Colonic mucosa (tissue), 4 donors: ENCODE measurements around the gene DBNDD1. TPM values are rescaled to one million over a fixed set of nuclear protein-coding genes. Genes with fewer than 3 reads are reported as not detected.

ENCODE experiments used
- DNase-seq: peaks from one replicate; pipeline ENCODE4 v3.0.0-alpha.2; 2020
- H3K27ac ChIP-seq: fragments of 200-600 bp; one replicate; pipeline ENCODE4 v1.8.0; 2021
- H3K27me3 ChIP-seq: fragments of 200-600 bp; one replicate; pipeline ENCODE4 v1.8.0; 2021
- H3K36me3 ChIP-seq: fragments of 200-600 bp; one replicate; pipeline ENCODE4 v1.8.0; 2021
- H3K4me1 ChIP-seq: fragments of 200-600 bp; one replicate; pipeline ENCODE4 v1.8.0; 2021; ENCODE audit warnings: mild to moderate bottlenecking
- H3K4me3 ChIP-seq: fragments of 200-600 bp; one replicate; pipeline ENCODE4 v1.8.0; 2021
- H3K9ac ChIP-seq, 2 donors: one replicate each; pipeline ENCODE4 v1.7.0; 2013; ENCODE audit warnings: control low read depth in 2 of 2, low read depth in 2 of 2, low read length in 2 of 2
- H3K9me3 ChIP-seq: fragments of 200-600 bp; one replicate; pipeline ENCODE4 v1.8.0; 2021
- intact Hi-C: fragments of 100-400 bp; cut with DNase I; formaldehyde crosslinking; loops from one replicate; pipeline ENCODE4 v1.14.1; 2022
- total RNA-seq, 2 donors: library from RNA; stranded (reverse); fragmentation: NEBNext Ultra II Directional in 1 of 2; extraction: Animal tissue kit (Norgen Biotek cat#: 25700) in 1 of 2; gene quantifications; one replicate each; pipeline ENCODE4 v1.2.1, GENCODE V29; 2021
- TF ChIP-seq, protein P1 (sequence below): fragments of 200-600 bp; IDR thresholded peaks from one replicate; pipeline ENCODE4 v1.8.0; 2022; ENCODE audit warnings: antibody characterized with exemption, mild to moderate bottlenecking
- donor health status: healthy.
- donor health status: DM: no; HTN: no; CAD: no.
- donor health status: DM: no; HTN: no; CAD: no.

Gene DBNDD1
- total RNA-seq, 2 donors from 2014 or later = 2.2 to 5.5 TPM

DNA sequence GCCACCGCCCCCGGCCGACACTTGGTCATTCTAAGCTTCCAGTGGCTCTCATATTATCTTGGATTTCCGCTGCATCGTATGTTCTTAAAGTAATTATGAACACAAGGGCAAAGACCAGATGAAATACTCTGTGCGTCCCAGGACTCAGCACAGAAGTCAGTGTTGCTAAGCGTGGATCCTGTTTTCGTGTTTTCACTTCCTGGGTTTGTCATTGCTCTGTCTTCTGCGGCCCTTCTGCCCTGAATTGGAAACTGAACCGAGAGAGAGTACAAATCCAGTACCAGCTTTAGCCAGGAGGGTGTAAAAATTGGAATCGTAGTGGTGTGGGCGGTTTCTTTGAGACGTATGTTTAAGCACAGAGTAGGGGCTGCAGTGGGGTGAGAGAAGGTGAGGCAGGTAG lies 32.7 kb downstream of the DBNDD1 start:
- intact Hi-C loops = no loop called here
- Histone ChIP-seq H3K9me3 (no peaks in the 10 kb centered on the region), H3K4me3 (no peak overlapping the region), H3K36me3 (peaks cover 10% of the 10 kb centered on the region), H3K27ac (no peak overlapping the region), H3K27me3 (no peaks in the 10 kb centered on the region), H3K4me1 (no peaks in the 10 kb centered on the region), H3K9ac (no peak overlapping the region)
- TF ChIP-seq, protein P1, sequence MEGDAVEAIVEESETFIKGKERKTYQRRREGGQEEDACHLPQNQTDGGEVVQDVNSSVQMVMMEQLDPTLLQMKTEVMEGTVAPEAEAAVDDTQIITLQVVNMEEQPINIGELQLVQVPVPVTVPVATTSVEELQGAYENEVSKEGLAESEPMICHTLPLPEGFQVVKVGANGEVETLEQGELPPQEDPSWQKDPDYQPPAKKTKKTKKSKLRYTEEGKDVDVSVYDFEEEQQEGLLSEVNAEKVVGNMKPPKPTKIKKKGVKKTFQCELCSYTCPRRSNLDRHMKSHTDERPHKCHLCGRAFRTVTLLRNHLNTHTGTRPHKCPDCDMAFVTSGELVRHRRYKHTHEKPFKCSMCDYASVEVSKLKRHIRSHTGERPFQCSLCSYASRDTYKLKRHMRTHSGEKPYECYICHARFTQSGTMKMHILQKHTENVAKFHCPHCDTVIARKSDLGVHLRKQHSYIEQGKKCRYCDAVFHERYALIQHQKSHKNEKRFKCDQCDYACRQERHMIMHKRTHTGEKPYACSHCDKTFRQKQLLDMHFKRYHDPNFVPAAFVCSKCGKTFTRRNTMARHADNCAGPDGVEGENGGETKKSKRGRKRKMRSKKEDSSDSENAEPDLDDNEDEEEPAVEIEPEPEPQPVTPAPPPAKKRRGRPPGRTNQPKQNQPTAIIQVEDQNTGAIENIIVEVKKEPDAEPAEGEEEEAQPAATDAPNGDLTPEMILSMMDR = no peak
- no peak for DNase-seq

DNA sequence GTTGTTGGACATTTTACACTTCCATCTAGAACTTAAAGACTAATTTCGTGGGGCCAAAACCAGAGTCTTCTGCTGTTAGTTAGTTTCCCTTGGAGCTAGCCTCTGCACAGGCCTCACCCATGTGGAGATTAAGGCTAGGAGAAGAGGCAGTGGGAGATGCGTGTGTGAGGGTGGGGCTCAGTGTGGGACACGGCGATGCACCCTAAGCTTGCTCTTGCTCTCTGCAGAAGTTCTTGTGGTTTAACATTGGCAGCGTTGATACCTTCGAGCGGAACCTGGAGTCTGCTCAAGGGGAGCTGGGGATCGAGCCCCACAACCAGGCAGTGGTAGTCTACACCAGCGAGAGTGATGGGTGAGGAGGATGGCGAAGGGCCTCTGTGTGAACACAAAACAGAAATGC lies 34.0 kb downstream of the DBNDD1 start:
- Histone ChIP-seq H3K27me3 (no peaks in the 10 kb centered on the region), H3K9me3 (no peaks in the 10 kb centered on the region), H3K27ac (no peak overlapping the region), H3K4me1 (no peaks in the 10 kb centered on the region), H3K4me3 (no peak overlapping the region), H3K9ac (no peak overlapping the region), H3K36me3 (peaks cover 10% of the 10 kb centered on the region)
- DNase-seq = no peak
- TF ChIP-seq, protein P1 = no peak
- intact Hi-C loops = no loop called here

DNA sequence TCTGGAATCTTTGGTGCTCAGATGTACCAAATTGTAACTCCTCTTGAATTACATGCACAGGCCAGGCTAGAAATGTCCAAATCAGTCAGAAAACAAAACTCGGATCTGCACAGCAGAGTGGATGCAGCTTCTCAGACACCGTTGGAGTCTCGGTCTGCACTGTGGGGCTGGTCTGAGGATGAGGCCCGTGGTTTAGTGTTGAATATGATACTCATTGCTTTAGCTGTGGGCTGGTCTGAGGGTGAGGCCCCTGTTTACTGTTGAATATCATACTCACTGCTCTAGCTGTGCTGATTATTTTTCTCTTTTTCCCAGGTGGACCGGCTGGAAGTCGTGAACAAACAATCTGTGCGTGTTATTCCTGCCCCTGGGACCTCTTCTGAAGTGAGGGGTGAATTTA lies 35.0 kb downstream of the DBNDD1 start:
- Histone ChIP-seq H3K9ac (no peak overlapping the region), H3K4me1 (no peaks in the 10 kb centered on the region), H3K4me3 (no peak overlapping the region), H3K27ac (no peak overlapping the region), H3K27me3 (no peaks in the 10 kb centered on the region), H3K9me3 (no peaks in the 10 kb centered on the region), H3K36me3 (peaks cover 10% of the 10 kb centered on the region)
- intact Hi-C loops = no loop called here
- no peak for DNase-seq
- TF ChIP-seq, protein P1 = no peak

DNA sequence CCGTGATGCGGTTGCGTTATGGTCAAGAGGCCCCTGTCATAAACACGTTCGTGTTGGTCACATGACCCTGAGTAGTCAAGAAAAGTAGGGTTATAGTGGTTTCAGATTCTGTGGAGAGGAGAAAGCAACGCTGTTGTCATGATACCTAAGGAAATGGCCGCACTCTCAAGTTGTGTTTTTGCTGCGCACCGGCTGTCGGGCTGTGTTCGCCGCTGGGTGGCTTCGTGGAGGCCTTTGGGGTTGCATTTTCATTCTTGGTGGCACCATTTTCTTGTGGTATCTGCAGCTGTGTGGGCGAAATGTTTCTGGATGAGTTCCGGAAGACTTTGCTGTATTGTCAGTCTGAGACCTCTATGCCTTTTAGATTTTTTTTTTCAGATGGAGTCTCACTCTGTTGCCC lies 35.7 kb downstream of the DBNDD1 start:
- Histone ChIP-seq H3K27ac (no peak overlapping the region), H3K9me3 (no peaks in the 10 kb centered on the region), H3K36me3 (peaks cover 10% of the 10 kb centered on the region), H3K9ac (no peak overlapping the region), H3K4me3 (no peak overlapping the region), H3K4me1 (no peaks in the 10 kb centered on the region), H3K27me3 (no peaks in the 10 kb centered on the region)
- TF ChIP-seq, protein P1 = no peak
- no peak for DNase-seq
- intact Hi-C loops = no loop called here

DNA sequence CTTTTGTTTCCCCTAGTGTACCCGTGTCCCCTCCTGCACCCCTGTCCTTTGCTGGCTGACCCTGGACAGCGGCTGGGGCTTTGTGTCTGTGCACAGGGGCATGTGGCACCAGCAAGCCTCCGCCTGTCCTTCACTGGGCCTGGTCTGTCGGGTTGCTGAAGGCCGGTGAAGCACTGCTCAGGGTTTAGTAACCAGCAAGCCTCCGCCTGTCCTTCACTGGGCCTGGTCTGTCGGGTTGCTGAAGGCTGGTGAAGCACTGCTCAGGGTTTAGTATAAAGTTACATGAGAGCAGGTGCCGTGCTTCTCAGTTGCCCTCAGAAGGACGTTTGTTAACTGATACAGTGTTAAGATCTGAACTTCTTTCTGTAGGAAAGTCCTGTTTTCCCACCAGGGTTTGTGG lies 36.9 kb downstream of the DBNDD1 start:
- intact Hi-C loops = no loop called here
- Histone ChIP-seq H3K36me3 (peaks cover 13% of the 10 kb centered on the region), H3K4me1 (no peaks in the 10 kb centered on the region)

More for the DNA sequence above, 36.9 kb downstream of the DBNDD1 start:
- Histone ChIP-seq H3K27me3 (no peaks in the 10 kb centered on the region), H3K27ac (no peak overlapping the region), H3K4me3 (no peak overlapping the region), H3K9me3 (no peaks in the 10 kb centered on the region), H3K9ac (no peak overlapping the region)
- no peak for DNase-seq
- TF ChIP-seq, protein P1 = no peak
